Measurements from ENCODE around the gene C10orf95.
A peak's percentile ranks its signal among the peaks of the same experiment; 100 is the strongest.
"Not testable (repeated sequence)": the region's sequence is repeated elsewhere in the genome, so short reads cannot be mapped to it uniquely, and the experiment has no call there.

C10orf95 gene, protein sequence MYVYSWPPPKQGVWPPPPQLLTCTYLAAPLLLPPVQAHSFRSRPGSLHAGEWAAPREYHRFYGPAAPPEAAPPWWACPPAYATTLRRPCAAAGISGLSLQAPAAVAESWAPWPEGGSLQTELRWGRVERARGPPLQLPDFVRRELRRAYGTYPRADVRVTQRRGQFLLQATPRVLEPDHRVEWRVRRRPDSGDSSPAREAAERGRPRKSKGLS

DNA sequence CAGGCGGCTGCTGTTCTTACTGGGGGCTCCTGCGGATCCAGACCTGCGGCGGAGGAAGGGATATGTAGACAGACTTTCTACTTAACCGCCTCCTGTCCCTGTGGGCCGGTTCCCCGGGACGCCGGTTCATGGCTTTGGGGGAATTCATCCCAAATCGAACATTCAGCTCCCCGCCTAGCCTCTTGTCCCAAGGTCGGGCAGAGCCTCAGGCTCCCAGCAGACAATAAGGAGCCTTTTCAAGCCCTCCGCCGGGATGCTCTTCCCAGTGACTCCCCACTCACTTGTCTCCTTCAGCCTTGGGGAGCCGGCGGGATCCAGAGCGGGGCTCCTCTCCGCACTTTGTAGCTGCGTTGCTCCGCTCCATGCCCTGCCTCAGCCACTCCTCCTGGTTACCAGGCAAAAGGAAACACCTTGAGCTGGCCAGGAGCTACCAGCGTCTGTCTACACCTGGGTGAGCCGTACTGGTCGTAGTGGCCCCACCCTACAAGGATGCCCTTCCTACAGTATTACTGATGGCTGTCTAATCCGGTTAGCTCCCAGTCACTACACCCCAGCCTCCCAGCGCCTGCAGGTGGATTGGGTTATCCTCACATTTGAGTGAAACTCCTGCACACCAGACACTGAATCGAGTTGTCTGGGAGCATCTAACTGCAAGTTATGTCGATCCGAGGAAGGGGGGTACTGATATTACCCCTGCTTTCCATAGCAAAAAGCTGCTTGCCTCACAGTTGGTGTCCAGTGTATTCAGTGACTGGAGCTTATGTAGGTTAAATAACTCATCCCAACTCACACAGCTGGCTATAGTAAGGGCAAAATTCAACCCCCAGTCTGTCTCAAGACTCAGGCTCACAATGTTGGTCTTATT lies at the start of gene C10orf95:
C10orf95 (minus strand) TSS at position 439 of the 865 bp plus-strand sequence. CDS start 450 bp downstream, outside the sequence.
- peak within 1 kb of the TSS; percentile 86 to 98 for H3K27ac Mint-ChIP-seq
- no peaks in the 10 kb centered on the region for H3K27me3 Mint-ChIP-seq
- H3K4me3 Mint-ChIP-seq, result peak within 1 kb of the TSS; percentile 96 to 97
- DNase-seq (no peak), ATAC-seq (no peak)
- H3K9me3 Mint-ChIP-seq, result no peaks in the 10 kb centered on the region
- H3K4me1 Mint-ChIP-seq, result peaks cover 54% of the 10 kb centered on the region

- not testable (repeated sequence) for H3K27me3 Mint-ChIP-seq, DNase-seq, H3K4me3 Mint-ChIP-seq, ATAC-seq, H3K27ac Mint-ChIP-seq, H3K9me3 Mint-ChIP-seq
- peaks cover 38% of the 10 kb centered on the region for H3K4me1 Mint-ChIP-seq
These were observed 49.3 kb upstream of the C10orf95 start for GRCh38 chr10:102500686-102501085.

DNA sequence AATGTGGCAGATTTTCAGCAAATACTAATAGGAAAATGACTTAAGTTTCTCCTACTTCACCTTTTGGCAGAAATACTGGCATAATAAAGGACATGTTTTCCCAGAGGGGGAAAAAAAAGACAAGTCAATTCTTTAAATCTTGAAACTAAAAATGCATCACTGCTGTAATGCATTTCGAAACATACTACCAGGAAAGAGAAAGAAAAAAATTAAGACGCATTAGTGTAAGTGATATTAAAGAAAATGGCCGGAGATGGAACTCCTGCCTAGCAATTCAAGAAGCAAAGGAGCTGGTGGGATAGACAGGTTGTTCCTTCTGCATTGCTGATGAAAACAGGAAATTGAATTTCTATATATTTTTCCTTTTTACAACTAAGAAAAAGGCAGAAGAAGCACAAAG lies 48.0 kb upstream of the C10orf95 start:
- Mint-ChIP-seq H3K4me3 (peak overlapping the region in 1 of 2 donors; percentile 1), H3K27me3 (no peaks in the 10 kb centered on the region), H3K4me1 (peaks cover 25% of the 10 kb centered on the region), H3K27ac (no peak overlapping the region), H3K9me3 (no peaks in the 10 kb centered on the region)
- DNase-seq, result no peak
- ATAC-seq, result no peak

DNA sequence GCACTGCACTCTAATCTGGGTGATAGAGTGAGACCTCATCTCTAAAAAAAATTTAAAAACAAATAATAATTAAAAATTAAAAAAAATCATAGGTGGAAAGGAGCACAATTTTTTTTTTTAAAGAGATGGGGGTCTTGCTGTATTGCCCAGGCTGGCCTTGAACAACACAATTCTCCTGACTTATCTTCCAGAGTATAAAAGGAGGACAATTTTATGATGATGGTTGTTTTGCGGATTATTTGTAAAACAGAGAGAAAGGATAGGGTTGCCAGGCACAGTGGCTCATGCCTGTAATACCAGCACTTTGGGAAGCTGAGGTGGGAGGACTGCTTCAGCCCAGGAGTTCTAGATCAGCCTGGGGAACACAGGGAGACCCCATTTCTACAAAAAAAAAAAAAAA lies 46.2 kb upstream of the C10orf95 start:
- peak overlapping the region in 1 of 2 donors; percentile 5 for H3K27ac Mint-ChIP-seq
- H3K9me3 Mint-ChIP-seq, result no peaks in the 10 kb centered on the region
- no peak overlapping the region for H3K4me3 Mint-ChIP-seq
- H3K4me1 Mint-ChIP-seq, result peaks cover 32% of the 10 kb centered on the region
- H3K27me3 Mint-ChIP-seq, result no peaks in the 10 kb centered on the region
- ATAC-seq, result no peak
- no peak for DNase-seq

- H3K9me3 Mint-ChIP-seq, result no peaks in the 10 kb centered on the region
- no peak overlapping the region for H3K4me3 Mint-ChIP-seq
- no peak overlapping the region for H3K27ac Mint-ChIP-seq
- DNase-seq (no peak), ATAC-seq (no peak)
- H3K4me1 Mint-ChIP-seq, result peaks cover 23% of the 10 kb centered on the region
- no peaks in the 10 kb centered on the region for H3K27me3 Mint-ChIP-seq
These were observed 42.4 kb upstream of the C10orf95 start for GRCh38 chr10:102493771-102494170.

GRCh38 chr10:102492983-102493382 lies 41.6 kb upstream of the C10orf95 start:
- DNase-seq, result no peak
- no peak for ATAC-seq
- Mint-ChIP-seq H3K4me3 (no peak overlapping the region), H3K4me1 (peaks cover 21% of the 10 kb centered on the region), H3K27ac (peak overlapping the region; percentile 15 to 79), H3K27me3 (no peaks in the 10 kb centered on the region), H3K9me3 (no peaks in the 10 kb centered on the region)

- DNase-seq (no peak), ATAC-seq (no peak)
- Mint-ChIP-seq H3K9me3 (no peaks in the 10 kb centered on the region), H3K27me3 (no peaks in the 10 kb centered on the region), H3K27ac (peak overlapping the region in 1 of 2 donors; percentile 79), H3K4me3 (no peak overlapping the region), H3K4me1 (peaks cover 16% of the 10 kb centered on the region)
These were observed 41.1 kb upstream of the C10orf95 start for GRCh38 chr10:102492344-102492939.

DNA sequence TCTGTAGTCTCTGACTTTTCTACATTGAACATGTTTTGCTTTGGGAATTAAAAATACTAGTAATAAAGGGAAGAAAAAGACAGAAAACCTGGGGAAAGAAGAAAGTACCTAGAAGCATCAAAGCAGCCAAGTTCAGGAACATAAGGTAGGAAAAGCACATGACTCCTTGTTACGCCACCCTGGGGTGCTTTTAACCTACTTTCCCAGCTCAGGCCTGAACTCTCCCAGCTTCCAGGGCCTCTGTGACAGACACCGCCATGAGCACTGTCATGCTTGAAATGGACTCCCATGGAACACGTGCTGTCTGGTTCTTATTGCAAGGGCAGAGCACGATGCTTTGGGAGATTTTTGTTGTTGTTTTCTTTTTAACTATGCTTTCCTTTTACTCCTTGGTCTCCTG lies 39.8 kb upstream of the C10orf95 start:
- H3K4me3 Mint-ChIP-seq, result no peak overlapping the region
- H3K4me1 Mint-ChIP-seq, result peaks cover 16% of the 10 kb centered on the region
- no peak for DNase-seq

GRCh38 chr10:102485093-102485784 lies 33.9 kb upstream of the C10orf95 start:
- no peaks in the 10 kb centered on the region for H3K4me1 Mint-ChIP-seq
- H3K27ac Mint-ChIP-seq, result no peak overlapping the region
- no peak for ATAC-seq
- H3K27me3 Mint-ChIP-seq, result no peaks in the 10 kb centered on the region
- no peak overlapping the region for H3K4me3 Mint-ChIP-seq
- no peaks in the 10 kb centered on the region for H3K9me3 Mint-ChIP-seq
- DNase-seq, result no peak

More for the DNA sequence above, 39.8 kb upstream of the C10orf95 start:
- ATAC-seq, result no peak
- no peaks in the 10 kb centered on the region for H3K9me3 Mint-ChIP-seq
- H3K27me3 Mint-ChIP-seq, result no peaks in the 10 kb centered on the region
- no peak overlapping the region for H3K27ac Mint-ChIP-seq

DNA sequence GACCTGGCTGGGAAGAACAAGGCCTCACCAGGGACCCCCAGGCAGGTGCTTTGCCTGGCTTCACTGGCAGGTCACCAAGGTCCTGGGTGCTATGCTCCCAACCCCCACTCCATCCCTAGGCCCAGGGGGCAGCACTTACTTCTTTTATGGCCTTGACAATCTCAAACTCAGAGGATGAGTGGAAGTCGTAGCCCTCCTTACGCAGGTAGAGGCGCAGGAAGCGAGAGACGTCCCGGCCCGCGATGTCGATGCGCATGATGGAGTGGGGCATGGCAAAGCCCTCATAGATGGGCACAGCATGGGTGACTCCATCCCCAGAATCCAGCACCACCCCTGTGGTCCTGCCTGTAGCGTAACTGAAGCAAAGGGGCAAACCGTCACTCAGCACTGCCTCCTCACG lies 32.7 kb upstream of the C10orf95 start:
- Mint-ChIP-seq H3K27me3 (no peaks in the 10 kb centered on the region), H3K27ac (peak overlapping the region in 1 of 2 donors; percentile 81), H3K4me3 (no peak overlapping the region), H3K4me1 (peaks cover 9% of the 10 kb centered on the region), H3K9me3 (no peaks in the 10 kb centered on the region)
- DNase-seq (no peak), ATAC-seq (no peak)

GRCh38 chr10:102480396-102480795 lies 29.1 kb upstream of the C10orf95 start:
- DNase-seq, result no peak
- no peak for ATAC-seq
- H3K27ac Mint-ChIP-seq, result no peak overlapping the region
- H3K4me3 Mint-ChIP-seq, result no peak overlapping the region
- no peaks in the 10 kb centered on the region for H3K9me3 Mint-ChIP-seq
- peaks cover 31% of the 10 kb centered on the region for H3K4me1 Mint-ChIP-seq
- H3K27me3 Mint-ChIP-seq, result no peaks in the 10 kb centered on the region

GRCh38 chr10:102479651-102480050 lies 28.3 kb upstream of the C10orf95 start:
- H3K27ac Mint-ChIP-seq, result no peak overlapping the region
- no peak overlapping the region for H3K4me3 Mint-ChIP-seq
- H3K4me1 Mint-ChIP-seq, result peaks cover 36% of the 10 kb centered on the region
- DNase-seq, result no peak
- no peaks in the 10 kb centered on the region for H3K9me3 Mint-ChIP-seq
- ATAC-seq, result no peak
- H3K27me3 Mint-ChIP-seq, result no peaks in the 10 kb centered on the region

GRCh38 chr10:102476466-102477141 lies 25.3 kb upstream of the C10orf95 start:
- DNase-seq, result peak in 1 of 2 donors; percentile 26
- H3K9me3 Mint-ChIP-seq, result no peaks in the 10 kb centered on the region
- peak overlapping the region; percentile 56 to 57 for H3K27ac Mint-ChIP-seq
- ATAC-seq, result no peak
- H3K27me3 Mint-ChIP-seq, result no peaks in the 10 kb centered on the region
- H3K4me1 Mint-ChIP-seq, result peaks cover 52% of the 10 kb centered on the region
- H3K4me3 Mint-ChIP-seq, result no peak overlapping the region

DNA sequence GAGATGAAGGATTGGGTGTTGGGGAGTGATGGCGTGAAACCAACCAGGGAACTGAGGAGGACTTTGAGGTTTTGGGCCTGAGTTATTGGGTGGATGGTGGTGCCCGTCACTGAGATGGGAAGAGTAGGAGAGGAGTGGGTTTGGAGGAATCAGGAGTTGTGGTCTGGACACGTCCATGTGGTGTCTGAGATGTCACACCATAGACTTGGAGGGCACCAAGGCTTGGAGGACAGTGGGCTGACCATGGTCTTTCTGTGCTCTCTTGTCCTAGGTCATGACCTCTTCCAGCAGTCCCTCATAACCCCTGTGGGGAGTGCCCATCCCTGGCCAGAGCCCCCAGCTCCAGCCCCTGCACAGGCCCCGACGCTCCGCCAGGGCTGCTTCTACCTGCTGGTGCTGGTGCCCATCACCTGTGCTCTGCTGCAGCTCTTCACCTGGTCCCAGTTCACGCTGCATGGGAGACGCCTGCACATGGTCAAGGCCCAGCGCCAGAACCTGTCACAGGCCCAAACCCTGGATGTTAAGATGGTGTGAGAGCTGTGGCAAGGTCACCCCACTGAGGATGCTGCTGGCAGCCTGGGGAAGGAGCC lies 24.2 kb upstream of the C10orf95 start:
- DNase-seq (no peak), ATAC-seq (no peak)
- peaks cover 52% of the 10 kb centered on the region for H3K4me1 Mint-ChIP-seq
- no peaks in the 10 kb centered on the region for H3K27me3 Mint-ChIP-seq
- no peaks in the 10 kb centered on the region for H3K9me3 Mint-ChIP-seq
- H3K27ac Mint-ChIP-seq, result peak overlapping the region in 1 of 2 donors; percentile 2
- H3K4me3 Mint-ChIP-seq, result no peak overlapping the region
